IPS DF 19.7 (cell line): ENCODE results near the gene PNMA1.

Experiments
- DNase-seq: peaks from one replicate; pipeline ENCODE4 v3.0.0-alpha.2; 2013; ENCODE audit warnings: low read depth, low spot score

Gene PNMA1

DNA sequence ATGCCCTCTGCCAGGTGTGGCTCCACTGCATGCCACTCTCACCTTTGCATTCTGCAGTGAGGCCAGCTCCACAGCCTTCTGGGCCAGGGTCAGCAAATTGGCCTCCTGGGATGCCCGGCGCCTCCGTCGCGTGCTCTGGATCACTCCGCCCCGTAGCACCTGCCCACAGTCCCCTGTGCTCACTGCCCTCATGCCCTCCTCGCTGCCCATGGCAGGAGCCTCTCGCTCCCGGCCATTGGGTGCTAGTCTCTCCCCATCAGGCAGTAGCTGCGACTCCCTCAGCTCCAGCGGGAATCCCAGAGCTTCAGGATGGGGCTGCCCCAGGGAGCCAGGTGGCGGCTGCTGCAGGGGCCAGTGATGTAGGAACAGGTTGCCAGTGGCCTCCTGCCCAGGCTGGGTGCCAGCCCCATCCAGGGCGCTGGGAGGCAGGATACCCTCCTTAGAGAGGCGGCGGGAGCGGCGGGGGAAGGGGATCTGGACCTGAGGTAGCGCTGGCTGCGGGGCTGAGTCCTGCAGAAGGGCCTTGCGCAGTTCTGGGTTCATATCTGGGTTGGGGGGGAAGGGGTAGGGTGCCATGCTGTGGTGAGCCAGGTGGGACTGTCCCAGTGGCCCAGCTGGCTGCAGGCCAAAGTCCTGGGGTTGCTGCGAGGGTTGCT lies 24.5 kb upstream of the PNMA1 start:
- DNase-seq: no peak

DNA sequence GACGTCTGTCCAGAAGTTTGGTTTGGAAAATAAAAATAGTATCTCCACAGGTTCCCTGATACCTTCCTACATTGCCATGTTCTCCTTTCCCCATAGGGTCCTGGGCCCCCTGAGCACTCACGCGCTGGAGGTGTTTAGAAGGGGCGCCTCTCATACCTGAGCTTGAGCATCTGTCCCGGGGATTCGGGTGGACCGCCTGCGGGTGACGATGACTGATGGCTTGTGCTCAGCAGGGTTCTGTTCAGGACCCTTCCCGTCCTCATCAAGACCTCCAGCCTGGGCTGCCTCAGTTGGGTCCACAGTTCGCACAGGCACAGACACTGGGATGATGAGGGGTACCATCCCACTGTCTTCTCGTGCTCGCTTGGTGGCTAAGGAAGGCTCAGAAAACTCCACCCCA lies 22.7 kb upstream of the PNMA1 start:
- no peak for DNase-seq

DNA sequence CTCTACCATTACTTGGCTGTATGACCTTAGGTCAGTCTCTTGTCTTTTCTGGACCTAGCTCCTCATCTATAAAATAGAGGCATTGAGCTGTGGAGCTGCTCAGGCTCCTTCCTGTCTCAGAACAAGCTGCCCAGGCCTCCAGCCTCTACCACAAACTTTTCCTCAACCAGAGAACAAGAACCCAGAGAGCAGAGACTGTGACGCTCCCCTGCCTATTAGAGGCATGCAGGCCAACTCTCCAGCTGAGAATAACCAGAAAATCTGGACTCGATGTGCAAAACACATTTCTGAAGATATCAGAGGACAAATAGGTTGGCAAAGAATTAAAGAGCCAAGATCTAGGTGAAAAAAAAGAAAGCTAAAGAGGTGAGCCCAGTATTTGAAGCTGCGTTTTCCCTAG lies 17.8 kb upstream of the PNMA1 start:
- no peak for DNase-seq

DNA sequence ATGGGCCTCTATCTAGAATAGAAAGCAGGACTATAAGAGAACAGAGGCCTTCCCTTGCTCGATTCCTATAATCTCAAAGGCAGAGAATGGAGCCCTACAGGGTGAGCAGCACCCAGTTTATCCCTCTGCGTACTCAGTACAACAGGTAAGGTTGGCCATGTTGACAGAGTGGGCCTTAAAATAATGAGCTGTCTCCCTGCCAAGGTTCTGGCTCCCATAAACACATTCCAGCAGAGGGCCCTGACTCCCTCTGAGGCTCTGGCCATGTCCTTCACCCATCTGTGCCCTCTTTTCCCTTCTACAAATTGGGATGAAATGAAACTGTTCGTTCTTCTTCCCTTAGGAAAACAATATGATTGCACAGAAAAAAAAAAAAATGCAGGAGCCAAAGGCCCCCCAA lies 16.9 kb upstream of the PNMA1 start:
- no peak for DNase-seq

DNA sequence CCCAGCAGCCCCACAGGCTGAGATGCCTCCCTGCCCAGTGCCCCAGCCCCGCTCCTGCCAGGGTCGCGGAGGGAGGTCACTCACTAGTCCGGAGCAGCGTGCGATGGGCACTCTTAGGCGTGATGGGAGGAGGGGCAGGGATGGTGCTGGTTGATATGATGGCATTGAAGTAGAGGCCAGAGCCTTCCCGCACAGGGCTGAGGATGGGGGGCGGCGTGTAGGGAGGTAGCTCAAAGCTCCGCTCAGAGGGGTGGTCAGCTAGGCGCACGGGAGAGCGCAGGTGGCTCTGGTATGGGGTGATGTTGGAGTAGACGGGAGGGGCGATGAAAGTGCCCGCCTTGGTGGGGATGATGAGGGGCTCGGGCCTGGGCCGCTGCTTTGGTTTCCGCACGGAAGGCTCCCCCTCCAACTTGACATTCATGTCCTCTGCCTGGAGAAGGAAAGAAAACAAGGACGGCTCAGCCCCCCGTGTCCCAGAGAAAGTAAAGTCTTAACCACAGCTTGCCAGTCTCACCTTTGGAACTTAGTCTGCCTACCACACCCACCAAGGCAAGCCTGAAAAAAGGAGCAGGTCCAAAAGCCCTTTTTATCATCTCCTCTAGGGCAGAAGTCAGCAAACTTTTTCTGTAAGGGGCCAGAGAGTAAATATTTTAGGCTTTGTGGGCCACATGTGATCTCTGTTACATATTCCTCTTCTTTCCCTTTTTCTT lies 15.5 kb upstream of the PNMA1 start:
- DNase-seq: no peak

- no peak for DNase-seq
Measured at GRCh38 chr14:73728717-73729330, 14.6 kb upstream of the PNMA1 start.

- DNase-seq: no peak
Measured at GRCh38 chr14:73727166-73727565, 13.0 kb upstream of the PNMA1 start.

GRCh38 chr14:73726025-73726961 lies 12.1 kb upstream of the PNMA1 start:
- no peak for DNase-seq

- no peak for DNase-seq
Measured at GRCh38 chr14:73725116-73726024, 11.2 kb upstream of the PNMA1 start.

GRCh38 chr14:73724696-73725095 lies 10.5 kb upstream of the PNMA1 start:
- no peak for DNase-seq

DNA sequence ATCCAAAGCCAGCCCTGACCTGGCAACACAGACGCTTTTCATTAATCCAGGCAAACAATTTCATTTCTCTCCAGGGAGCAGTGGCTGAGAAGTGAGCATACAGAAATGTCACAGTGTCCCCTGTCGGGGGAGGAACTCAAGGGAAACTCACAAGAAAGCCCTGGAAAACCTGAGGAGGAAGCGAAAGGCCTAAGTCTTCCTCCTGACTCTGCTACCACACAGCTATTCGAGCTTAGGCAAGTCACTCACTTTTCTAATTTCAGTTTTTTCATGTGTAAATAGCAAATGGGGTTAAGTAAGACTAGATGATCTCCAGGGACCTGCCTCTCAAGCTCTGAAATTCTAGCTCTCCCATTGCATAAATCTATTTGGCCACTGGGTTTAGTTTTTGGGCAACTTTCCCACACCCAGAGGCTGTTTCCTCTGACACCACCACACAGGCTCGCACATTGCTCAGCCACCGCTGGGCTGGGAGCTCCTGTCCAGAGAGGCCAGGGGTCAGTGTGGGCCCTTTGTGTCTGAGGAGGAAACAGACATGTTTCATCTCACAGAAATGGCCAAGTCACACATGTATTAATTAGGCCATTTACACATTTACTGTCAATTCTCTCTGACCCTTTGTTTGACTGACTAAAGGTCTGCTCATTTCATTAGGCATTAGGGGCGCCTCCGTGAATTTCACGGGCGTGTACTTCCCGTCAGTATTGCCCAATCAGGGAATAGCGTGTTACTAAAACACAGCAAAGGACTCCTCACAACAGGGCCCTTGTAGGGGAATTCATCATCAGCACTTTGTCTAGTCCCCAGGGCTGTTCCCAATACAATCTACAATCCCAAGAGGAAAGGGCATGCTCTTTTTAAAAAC lies 9.8 kb upstream of the PNMA1 start:
- DNase-seq: no peak

DNA sequence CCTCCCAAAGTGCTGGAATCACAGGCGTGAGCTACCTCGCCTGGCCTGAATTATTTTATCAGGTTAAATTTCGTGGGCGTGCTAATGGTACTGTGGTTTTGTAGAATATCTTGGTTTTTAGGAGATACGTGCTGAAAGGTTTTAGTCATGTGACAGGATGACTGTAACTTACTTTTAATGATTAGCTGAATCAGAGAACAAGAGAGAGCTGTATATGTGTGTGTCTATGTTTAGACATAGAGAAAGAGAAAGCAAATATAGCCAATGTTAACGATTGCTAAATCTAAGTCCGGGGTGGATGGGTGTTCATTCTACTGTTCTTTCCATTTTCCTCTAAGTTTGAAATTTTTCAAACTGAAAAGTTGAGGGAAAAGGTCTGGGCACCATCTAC lies 9.2 kb upstream of the PNMA1 start:
- DNase-seq: no peak

DNA sequence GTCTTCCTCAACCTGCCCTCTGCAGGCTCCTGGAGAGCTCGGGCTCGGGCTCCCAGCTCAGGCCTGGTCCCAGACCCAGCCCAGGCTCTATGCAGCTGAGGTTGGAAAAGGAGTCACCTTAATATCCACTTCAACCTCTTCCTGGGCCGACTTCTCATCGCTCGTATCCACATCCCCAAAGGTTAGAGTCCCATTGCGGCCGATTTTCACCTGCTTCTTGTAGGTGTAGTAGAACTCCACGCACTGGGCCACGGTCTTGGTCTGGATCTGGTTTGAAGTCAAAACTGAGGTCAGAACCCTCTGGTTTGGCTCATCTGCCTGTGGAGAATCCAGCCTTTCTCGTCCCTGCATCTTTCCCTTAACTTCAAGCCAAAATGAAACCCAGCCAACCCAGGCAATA lies 8.4 kb upstream of the PNMA1 start:
- DNase-seq: no peak

- no peak for DNase-seq
Measured at GRCh38 chr14:73721101-73721821, 7.1 kb upstream of the PNMA1 start.

DNA sequence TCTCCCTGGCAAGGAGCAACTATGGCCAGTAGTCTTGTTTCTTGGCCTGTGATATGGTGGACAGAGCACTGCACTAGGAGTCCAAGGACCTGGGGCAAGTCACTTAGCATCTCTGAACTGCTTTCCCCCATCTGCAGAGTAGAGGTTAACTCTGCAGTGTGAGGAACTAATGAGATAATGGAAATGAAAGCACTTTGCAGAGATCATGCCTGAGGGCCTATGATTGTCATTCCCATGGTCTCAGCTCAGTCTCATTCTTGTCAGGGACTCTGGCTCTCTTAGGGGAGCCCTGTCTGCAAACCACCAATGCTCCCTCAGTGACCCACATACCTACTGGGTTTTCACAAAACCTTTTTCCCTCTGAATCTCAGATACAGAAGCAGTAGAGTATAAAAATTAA lies 6.5 kb upstream of the PNMA1 start:
- DNase-seq: no peak

DNA sequence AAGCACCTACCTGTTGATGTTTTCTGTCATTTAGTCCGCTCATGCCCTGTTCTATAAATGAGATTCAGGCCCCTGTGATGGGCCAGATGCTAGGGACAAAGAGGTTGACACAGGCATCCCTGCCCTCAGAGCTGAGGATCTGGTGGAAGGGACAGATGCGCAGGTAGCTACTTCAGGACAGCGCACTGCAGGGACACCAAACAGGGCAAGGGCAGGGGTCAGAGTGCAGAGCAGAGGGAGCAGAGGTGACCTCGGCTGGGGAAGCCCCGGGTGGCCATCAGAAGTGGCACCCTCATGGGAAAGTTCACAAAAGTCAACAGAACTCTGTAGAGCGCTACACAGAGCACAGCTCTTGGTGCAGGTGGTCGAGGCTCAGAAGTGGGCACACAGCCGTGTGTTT lies 5.6 kb upstream of the PNMA1 start:
- no peak for DNase-seq

GRCh38 chr14:73719361-73719760 lies 5.2 kb upstream of the PNMA1 start:
- DNase-seq: no peak

- no peak for DNase-seq
Measured at GRCh38 chr14:73718418-73719251, 4.5 kb upstream of the PNMA1 start.
